Measurements from ENCODE around the gene TRIM44. TPM values are rescaled to one million over a fixed set of nuclear protein-coding genes. Genes with fewer than 3 reads are reported as not detected.

The TRIM44 gene
- total RNA-seq, 4 donors from 2014 or later = 35.6 to 70.6 (median 43.2) TPM

GRCh38 chr11:35842958-35843357, 180.4 kb downstream of the TRIM44 start:
- no peak for TF ChIP-seq EP300 (IDR thresholded peaks at IDR 0.05)
- TF ChIP-seq CTCF (IDR thresholded peaks at IDR 0.05) = no peak
- TF ChIP-seq POLR2A (IDR thresholded peaks at IDR 0.05) = no peak
- TF ChIP-seq POLR2AphosphoS5 (IDR thresholded peaks at IDR 0.05) = no peak
- H3K9me3 ChIP-seq = no peaks in the 10 kb centered on the region
- H3K27ac ChIP-seq = no peak overlapping the region
- H3K27me3 ChIP-seq = no peaks in the 10 kb centered on the region
- H3K4me3 ChIP-seq = no peak overlapping the region
- ATAC-seq = no peak
- no CpG with 5 or more reads among the region's 1 CpG for WGBS, 2 donors (ENCODE audit: low coverage in 1 of 2)
- no peaks in the 10 kb centered on the region for H3K36me3 ChIP-seq
- no peaks in the 10 kb centered on the region for H3K4me1 ChIP-seq

GRCh38 chr11:35844579-35844978, 182.0 kb downstream of the TRIM44 start:
- Histone ChIP-seq H3K9me3 (no peaks in the 10 kb centered on the region), H3K36me3 (no peaks in the 10 kb centered on the region), H3K27me3 (no peaks in the 10 kb centered on the region), H3K27ac (no peak overlapping the region), H3K4me1 (no peaks in the 10 kb centered on the region), H3K4me3 (no peak overlapping the region)
- ATAC-seq = no peak
- 60 to 70% methylated on average over 4 of the region's 4 CpGs for WGBS, 2 donors (ENCODE audit: low coverage in 1 of 2)
- TF ChIP-seq CTCF (IDR thresholded peaks at IDR 0.05) (no peak), EP300 (IDR thresholded peaks at IDR 0.05) (no peak), POLR2A (IDR thresholded peaks at IDR 0.05) (no peak), POLR2AphosphoS5 (IDR thresholded peaks at IDR 0.05) (no peak)

- Histone ChIP-seq H3K36me3 (no peaks in the 10 kb centered on the region), H3K27ac (no peak overlapping the region), H3K9me3 (no peaks in the 10 kb centered on the region), H3K4me1 (no peaks in the 10 kb centered on the region), H3K27me3 (no peaks in the 10 kb centered on the region), H3K4me3 (no peak overlapping the region)
- 100% methylated on average over 1 of the region's 2 CpGs; no CpG with 5 or more reads in 1 of the 2 donors for WGBS, 2 donors (ENCODE audit: low coverage in 1 of 2)
- no peak for ATAC-seq
- TF ChIP-seq POLR2A (IDR thresholded peaks at IDR 0.05) (no peak), CTCF (IDR thresholded peaks at IDR 0.05) (no peak), POLR2AphosphoS5 (IDR thresholded peaks at IDR 0.05) (no peak)
Observed at GRCh38 chr11:35845860-35846259, 183.3 kb downstream of the TRIM44 start.

- TF ChIP-seq EP300 (IDR thresholded peaks at IDR 0.05) = no peak
- no peak overlapping the region for H3K27ac ChIP-seq
- WGBS, 2 donors (ENCODE audit: low coverage in 1 of 2) = 93 to 94% methylated on average over 3 to 5 of the region's 5 CpGs
- no peak overlapping the region for H3K4me3 ChIP-seq
- H3K9me3 ChIP-seq = no peaks in the 10 kb centered on the region
- no peak for ATAC-seq
- H3K4me1 ChIP-seq = no peaks in the 10 kb centered on the region
- no peaks in the 10 kb centered on the region for H3K27me3 ChIP-seq
- H3K36me3 ChIP-seq = no peaks in the 10 kb centered on the region
Observed at GRCh38 chr11:35846874-35847273, 184.3 kb downstream of the TRIM44 start.

- no peaks in the 10 kb centered on the region for H3K4me1 ChIP-seq
- no peak for ATAC-seq
Observed at GRCh38 chr11:35847473-35847872, 184.9 kb downstream of the TRIM44 start.

More at GRCh38 chr11:35847473-35847872, 184.9 kb downstream of the TRIM44 start:
- H3K9me3 ChIP-seq = no peaks in the 10 kb centered on the region
- H3K27ac ChIP-seq = no peak overlapping the region
- WGBS, 2 donors (ENCODE audit: low coverage in 1 of 2) = no CpG with 5 or more reads among the region's 2 CpGs
- no peaks in the 10 kb centered on the region for H3K27me3 ChIP-seq
- TF ChIP-seq POLR2A (IDR thresholded peaks at IDR 0.05) = no peak
- no peak for TF ChIP-seq EP300 (IDR thresholded peaks at IDR 0.05)
- no peak for TF ChIP-seq CTCF (IDR thresholded peaks at IDR 0.05)
- no peak for TF ChIP-seq POLR2AphosphoS5 (IDR thresholded peaks at IDR 0.05)
- no peaks in the 10 kb centered on the region for H3K36me3 ChIP-seq
- H3K4me3 ChIP-seq = no peak overlapping the region
